Stimulated activated CD4-positive, alpha-beta T cell treated with anti-CD3 and anti-CD28 coated beads, TNF-alpha, amount 100 ng/mL, for 48 hours (primary cell): Measurements from ENCODE around the gene PNMA1.

ENCODE experiments used
- DNase-seq, 3 donors: peaks; one replicate each; pipeline ENCODE4 v3.0.0-alpha.2; 2020; ENCODE audit warnings: low read depth in 3 of 3

The PNMA1 gene

DNA sequence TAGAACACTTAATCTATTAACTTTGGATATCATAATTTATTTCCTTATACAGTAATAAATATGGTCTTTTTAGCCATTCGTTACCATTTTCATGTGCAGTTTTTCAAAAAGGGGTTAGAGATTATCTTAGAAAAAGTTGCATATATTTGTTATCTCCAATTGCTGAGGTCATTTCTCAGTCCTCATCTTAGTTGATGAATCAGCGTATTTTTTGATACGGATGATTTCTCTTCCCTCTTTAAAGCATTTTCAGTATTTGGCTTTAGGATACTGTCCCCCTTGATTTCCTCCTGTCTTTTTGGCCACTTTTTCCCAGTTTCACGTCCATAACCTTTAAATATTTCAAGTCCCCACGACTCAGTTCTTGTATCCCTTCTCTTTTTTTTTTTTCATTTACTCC is 47.6 kb downstream of the PNMA1 start:
- no peak for DNase-seq

DNA sequence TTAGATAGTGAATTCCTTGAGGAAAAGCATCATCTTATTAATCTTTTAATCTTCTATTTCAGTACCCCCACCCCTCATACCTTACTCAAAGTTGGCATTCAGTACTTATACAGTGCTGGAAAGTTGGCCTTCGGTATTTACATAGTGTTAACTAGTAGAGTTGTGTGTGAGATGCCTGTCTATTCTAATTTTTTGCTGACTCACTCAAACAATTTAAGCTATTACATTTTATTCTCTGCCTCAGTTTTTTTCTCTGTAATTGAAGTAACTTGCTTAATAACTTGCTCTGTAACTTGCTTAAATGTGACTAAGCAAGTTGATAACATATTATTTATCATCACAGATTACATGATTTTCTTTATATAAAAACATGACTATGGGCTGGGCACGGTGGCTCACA is 49.1 kb downstream of the PNMA1 start:
- no peak for DNase-seq

DNA sequence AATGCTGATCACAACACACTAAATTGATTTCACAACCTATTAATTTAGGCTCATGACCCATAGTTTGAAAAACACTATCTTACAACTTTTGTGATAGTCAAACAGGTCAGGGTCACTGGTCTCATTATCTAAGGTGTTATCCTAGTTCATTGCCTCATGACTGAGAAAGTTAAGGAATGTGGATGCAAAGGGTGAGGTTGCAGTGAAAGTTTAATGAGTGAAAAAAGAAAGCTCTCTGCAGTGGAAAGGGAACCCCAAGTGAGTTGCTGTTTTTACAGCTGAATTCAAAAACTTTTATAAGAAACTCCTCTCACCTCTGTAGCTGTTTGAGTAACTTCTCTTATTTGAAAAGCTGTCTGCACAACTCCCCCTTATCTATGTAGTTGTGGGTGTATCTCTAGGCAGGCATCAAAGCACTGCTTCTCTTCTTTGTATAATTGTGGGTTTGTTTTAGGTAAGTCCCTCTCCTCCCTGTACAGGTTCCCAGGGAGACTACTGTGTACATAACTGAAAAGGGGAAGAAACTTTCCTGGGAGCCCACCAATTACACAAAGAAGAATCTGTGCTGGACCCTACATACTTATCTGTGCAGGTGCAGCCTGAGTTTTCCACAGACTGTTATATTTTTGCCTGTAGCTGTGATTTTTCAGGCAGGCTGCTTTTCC is 50.5 kb downstream of the PNMA1 start:
- no peak for DNase-seq

DNA sequence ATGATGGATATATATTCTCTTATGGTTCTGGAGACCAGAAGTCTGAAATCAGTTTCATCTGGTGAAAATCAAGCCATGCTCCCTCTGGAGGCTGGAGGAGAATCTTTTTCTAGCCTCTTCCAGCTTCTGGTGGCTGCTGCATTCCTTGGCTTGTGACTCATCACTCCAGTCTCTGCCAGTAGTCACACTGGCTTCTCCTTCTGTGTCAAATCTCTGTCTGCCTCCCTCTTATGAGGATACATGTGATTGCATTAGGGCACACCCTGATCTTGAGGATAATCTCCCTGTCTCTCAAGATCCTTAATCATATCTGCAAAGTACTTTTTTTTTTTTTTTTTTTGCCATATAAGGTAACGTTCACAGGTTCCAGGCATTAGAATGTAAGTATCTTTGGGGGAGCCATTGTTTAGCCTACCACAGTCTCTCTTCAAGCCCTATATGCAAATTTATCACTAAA is 51.7 kb downstream of the PNMA1 start:
- DNase-seq = no peak

DNA sequence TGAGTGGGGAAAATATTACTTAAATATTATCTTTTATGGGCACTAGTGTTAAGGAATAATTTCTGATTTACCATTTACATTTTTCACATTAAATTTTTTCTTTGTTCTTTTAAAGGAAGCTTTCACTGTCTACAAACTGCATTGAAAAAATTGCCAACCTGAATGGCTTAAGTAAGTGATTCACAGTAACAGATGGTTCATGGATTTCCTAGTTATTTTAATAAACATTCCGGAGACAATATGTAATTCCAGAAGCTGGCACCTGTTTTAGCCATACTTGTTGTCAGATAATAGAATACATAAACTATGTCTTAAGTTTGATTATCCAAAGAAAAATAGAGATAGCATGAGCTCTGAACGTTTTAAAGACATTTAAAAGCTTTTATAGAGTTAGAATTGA is 52.3 kb downstream of the PNMA1 start:
- no peak for DNase-seq
